T-helper 17 cell (primary cell): ENCODE results near the gene GRM1. TPM values are rescaled to one million over a fixed set of nuclear protein-coding genes. Genes with fewer than 3 reads are reported as not detected.
A peak's percentile ranks its signal among the peaks of the same experiment; 100 is the strongest.

Source experiments
- ATAC-seq: fragments of 150-1000 bp; cut with Tn5 transposase; 2 replicates; pipeline ENCODE4 v1.10.0; 2021; ENCODE audit warnings: mild to moderate bottlenecking, moderate library complexity
- DNase-seq, 3 donors: peaks; one replicate each; pipeline versions ENCODE4 v3.0.0 to v3.0.0-alpha.2; 2020 to 2021
- H3K9me3 ChIP-seq: one replicate; pipeline ENCODE4 v1.7.0; 2013; ENCODE audit warnings: low read length, mild to moderate bottlenecking; ENCODE audit not compliant: control insufficient read depth, poor library complexity, severe bottlenecking
- H3K27ac Mint-ChIP-seq: one replicate; pipeline ENCODE4 v1.8.0; 2022; ENCODE audit warnings: mild to moderate bottlenecking, moderate library complexity, mixed read lengths
- H3K27me3 Mint-ChIP-seq: one replicate; pipeline ENCODE4 v1.8.0; 2022; ENCODE audit warnings: mixed read lengths
- H3K36me3 Mint-ChIP-seq: one replicate; pipeline ENCODE4 v1.8.0; 2022; ENCODE audit warnings: low read depth, mixed read lengths
- H3K4me1 Mint-ChIP-seq: one replicate; pipeline ENCODE4 v1.8.0; 2022; ENCODE audit warnings: mild to moderate bottlenecking, mixed read lengths
- H3K4me3 Mint-ChIP-seq: one replicate; pipeline ENCODE4 v1.8.0; 2022; ENCODE audit warnings: mild to moderate bottlenecking, moderate library complexity, mixed read lengths
- total RNA-seq, 4 donors: library from RNA in 2 of 4; stranded (reverse) in 2 of 4; gene quantifications; one replicate each; pipeline ENCODE4 v1.2.3 and lab custom pipeline; 2022 to 2026

GRM1 gene
- total RNA-seq, 2 donors from 2014 or later, result not detected

GRCh38 chr6:146339716-146340115 is 310.9 kb downstream of the GRM1 start:
- Mint-ChIP-seq H3K4me1 (no peaks in the 10 kb centered on the region), H3K27me3 (no peaks in the 10 kb centered on the region), H3K27ac (no peak overlapping the region), H3K4me3 (no peak overlapping the region), H3K36me3 (no peaks in the 10 kb centered on the region)
- ATAC-seq (no peak), DNase-seq (no peak)
- H3K9me3 ChIP-seq, result no peaks in the 10 kb centered on the region

GRCh38 chr6:146341493-146342230 is 312.8 kb downstream of the GRM1 start:
- H3K4me1 Mint-ChIP-seq, result no peaks in the 10 kb centered on the region
- H3K36me3 Mint-ChIP-seq, result no peaks in the 10 kb centered on the region
- H3K27me3 Mint-ChIP-seq, result no peaks in the 10 kb centered on the region
- ATAC-seq, result no peak
- no peak overlapping the region for H3K27ac Mint-ChIP-seq
- DNase-seq, result no peak
- H3K4me3 Mint-ChIP-seq, result no peak overlapping the region
- no peaks in the 10 kb centered on the region for H3K9me3 ChIP-seq

- no peak overlapping the region for H3K27ac Mint-ChIP-seq
- no peak overlapping the region for H3K4me3 Mint-ChIP-seq
- peaks cover under 1% of the 10 kb centered on the region for H3K27me3 Mint-ChIP-seq
- no peaks in the 10 kb centered on the region for H3K4me1 Mint-ChIP-seq
- ATAC-seq (no peak), DNase-seq (no peak)
- H3K9me3 ChIP-seq, result no peaks in the 10 kb centered on the region
- no peaks in the 10 kb centered on the region for H3K36me3 Mint-ChIP-seq
Measured at GRCh38 chr6:146345598-146345997, 316.7 kb downstream of the GRM1 start.

DNA sequence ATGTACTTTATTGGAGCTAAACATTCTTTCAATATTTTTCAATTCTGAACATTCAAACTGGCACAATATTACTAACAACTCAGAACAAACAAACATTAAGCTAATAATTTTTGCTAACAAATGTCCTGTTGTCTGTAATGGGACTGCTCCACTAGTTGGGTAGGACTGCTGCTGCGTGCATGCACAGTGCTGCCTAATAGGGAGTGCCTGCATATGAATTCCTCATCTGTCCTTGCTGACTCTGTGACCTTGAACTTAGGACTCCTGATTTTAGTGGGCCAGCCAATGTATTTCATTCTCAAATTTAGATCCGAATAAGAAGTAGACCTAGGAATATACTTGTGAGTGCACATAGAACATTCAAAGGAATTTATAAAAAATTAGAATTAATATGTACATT is 318.2 kb downstream of the GRM1 start:
- Mint-ChIP-seq H3K36me3 (no peaks in the 10 kb centered on the region), H3K27me3 (peaks cover 6% of the 10 kb centered on the region), H3K4me1 (no peaks in the 10 kb centered on the region), H3K4me3 (no peak overlapping the region), H3K27ac (no peak overlapping the region)
- no peak for DNase-seq
- no peak for ATAC-seq
- H3K9me3 ChIP-seq, result no peaks in the 10 kb centered on the region

DNA sequence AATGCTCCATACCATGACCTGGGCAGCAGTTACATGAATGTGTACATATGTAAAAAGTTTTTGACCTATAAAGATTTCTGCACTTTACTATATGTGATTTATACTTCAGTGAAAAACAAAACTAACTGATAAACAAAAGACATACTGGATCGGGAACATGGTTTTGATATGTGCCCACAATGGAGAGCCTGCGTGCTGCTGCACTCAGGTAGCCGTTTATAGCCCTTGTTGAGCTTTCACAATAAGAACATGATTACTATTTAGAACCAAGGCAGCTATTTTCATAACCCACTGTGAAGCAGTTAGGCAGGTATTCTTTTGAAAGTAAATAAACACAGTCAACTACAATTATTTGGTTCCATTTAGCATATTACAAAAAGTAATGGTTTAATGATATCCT is 318.8 kb downstream of the GRM1 start:
- DNase-seq (no peak), ATAC-seq (no peak)
- Mint-ChIP-seq H3K27ac (no peak overlapping the region), H3K4me1 (no peaks in the 10 kb centered on the region), H3K4me3 (no peak overlapping the region), H3K36me3 (no peaks in the 10 kb centered on the region), H3K27me3 (peaks cover 6% of the 10 kb centered on the region)
- H3K9me3 ChIP-seq, result no peaks in the 10 kb centered on the region

DNA sequence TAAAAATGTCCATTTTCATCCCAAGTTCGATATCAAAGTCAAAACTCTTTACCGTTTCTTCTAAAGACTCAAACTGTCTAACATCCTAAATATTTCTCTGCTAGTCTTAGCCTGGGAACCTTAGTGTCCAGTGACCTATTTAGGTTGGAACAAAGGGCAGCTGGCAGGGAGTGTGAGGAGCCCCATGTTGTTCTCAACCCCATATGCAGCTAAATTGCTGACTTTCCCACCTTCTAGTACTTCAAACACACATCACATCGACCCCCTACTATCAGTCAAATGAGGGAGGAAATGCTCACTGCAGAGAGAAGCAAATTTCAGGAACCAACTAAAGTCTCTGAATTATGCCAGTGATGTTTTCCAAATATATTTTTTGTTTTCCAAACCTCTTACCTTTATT is 322.2 kb downstream of the GRM1 start:
- no peak overlapping the region for H3K4me3 Mint-ChIP-seq
- no peaks in the 10 kb centered on the region for H3K4me1 Mint-ChIP-seq
- H3K9me3 ChIP-seq, result no peaks in the 10 kb centered on the region
- DNase-seq (no peak), ATAC-seq (no peak)
- H3K27ac Mint-ChIP-seq, result no peak overlapping the region
- H3K36me3 Mint-ChIP-seq, result no peaks in the 10 kb centered on the region
- H3K27me3 Mint-ChIP-seq, result peaks cover 6% of the 10 kb centered on the region

DNA sequence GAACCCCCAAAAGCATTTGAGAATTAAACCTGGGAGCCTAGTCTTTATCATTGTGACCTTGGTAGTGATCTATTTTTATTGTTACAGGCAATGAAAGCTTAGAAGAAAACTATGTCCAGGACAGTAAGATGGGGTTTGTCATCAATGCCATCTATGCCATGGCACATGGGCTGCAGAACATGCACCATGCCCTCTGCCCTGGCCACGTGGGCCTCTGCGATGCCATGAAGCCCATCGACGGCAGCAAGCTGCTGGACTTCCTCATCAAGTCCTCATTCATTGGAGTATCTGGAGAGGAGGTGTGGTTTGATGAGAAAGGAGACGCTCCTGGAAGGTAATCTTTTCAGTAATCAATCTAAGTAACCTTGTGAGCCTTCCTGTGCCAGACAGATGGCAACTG is 323.3 kb downstream of the GRM1 start:
- ATAC-seq (no peak), DNase-seq (no peak)
- H3K9me3 ChIP-seq, result no peaks in the 10 kb centered on the region
- Mint-ChIP-seq H3K36me3 (no peaks in the 10 kb centered on the region), H3K27me3 (peaks cover 6% of the 10 kb centered on the region), H3K4me1 (no peaks in the 10 kb centered on the region), H3K27ac (no peak overlapping the region), H3K4me3 (no peak overlapping the region)

DNA sequence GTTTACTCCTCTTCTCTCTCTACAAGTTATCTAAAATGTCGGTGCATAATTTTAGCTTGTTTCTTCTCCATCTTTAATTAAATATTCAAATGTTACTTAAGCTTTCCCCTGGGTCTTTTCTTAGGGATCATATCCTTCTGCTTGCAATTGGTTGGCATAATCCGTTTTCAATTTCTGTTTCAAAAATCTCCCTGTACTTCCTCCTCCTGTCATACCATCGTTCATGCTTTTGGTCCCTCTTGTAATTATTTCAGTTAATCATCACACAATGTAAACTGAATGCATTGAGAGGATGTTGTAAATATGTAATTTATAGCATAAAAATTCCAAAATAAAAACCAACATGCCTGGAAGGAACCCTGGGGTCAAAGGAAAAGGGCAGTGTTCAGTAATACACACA is 325.6 kb downstream of the GRM1 start:
- ATAC-seq (no peak), DNase-seq (no peak)
- H3K4me3 Mint-ChIP-seq, result no peak overlapping the region
- peaks cover 6% of the 10 kb centered on the region for H3K27me3 Mint-ChIP-seq
- no peak overlapping the region for H3K27ac Mint-ChIP-seq
- H3K9me3 ChIP-seq, result peaks cover 4% of the 10 kb centered on the region
- H3K36me3 Mint-ChIP-seq, result no peaks in the 10 kb centered on the region
- H3K4me1 Mint-ChIP-seq, result no peaks in the 10 kb centered on the region

GRCh38 chr6:146355521-146356100 is 326.7 kb downstream of the GRM1 start:
- no peak for ATAC-seq
- Mint-ChIP-seq H3K27me3 (peaks cover 5% of the 10 kb centered on the region), H3K4me3 (no peak overlapping the region), H3K4me1 (no peaks in the 10 kb centered on the region), H3K36me3 (no peaks in the 10 kb centered on the region), H3K27ac (no peak overlapping the region)
- no peak for DNase-seq
- peaks cover 6% of the 10 kb centered on the region for H3K9me3 ChIP-seq

DNA sequence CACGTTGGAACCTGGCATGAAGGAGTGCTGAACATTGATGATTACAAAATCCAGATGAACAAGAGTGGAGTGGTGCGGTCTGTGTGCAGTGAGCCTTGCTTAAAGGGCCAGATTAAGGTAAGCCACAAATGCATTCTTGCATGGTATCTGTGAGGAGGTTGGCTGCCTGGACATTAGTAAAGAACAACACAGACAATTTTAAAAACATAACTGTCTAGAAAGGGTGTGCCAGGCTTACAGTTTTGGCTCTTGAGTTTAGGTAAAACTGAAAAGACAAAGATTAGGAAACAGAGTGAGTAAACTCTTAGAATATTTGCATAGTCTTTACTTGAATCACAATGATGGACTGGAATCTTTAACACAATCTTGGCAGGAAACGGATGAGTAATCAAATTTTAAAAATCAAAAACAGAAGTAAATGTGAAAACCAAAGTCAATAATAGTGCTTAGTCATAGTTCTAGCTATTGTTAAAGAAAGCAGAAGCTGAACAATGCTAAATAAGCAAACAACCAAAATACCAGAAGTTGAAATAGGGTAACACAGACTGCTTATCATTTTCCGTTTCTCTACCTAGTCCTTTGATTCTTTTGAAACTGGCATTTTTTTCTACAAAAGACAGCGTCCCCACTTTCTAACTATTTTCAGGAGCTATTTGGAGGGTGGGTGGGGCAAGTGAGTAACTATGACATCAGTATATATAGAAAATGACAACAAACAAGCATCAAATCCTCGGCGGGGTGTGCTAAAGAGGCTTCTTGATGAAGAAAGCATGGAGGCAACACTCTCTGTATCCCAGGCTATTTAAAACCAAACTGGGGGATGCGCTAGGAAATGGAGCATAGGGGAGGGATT is 328.9 kb downstream of the GRM1 start:
- Mint-ChIP-seq H3K27ac (no peak overlapping the region), H3K4me3 (no peak overlapping the region), H3K27me3 (no peaks in the 10 kb centered on the region), H3K36me3 (no peaks in the 10 kb centered on the region), H3K4me1 (no peaks in the 10 kb centered on the region)
- DNase-seq, result no peak
- peaks cover 6% of the 10 kb centered on the region for H3K9me3 ChIP-seq
- ATAC-seq, result peak; percentile 35

GRCh38 chr6:146358431-146359046 is 329.7 kb downstream of the GRM1 start:
- ATAC-seq (no peak), DNase-seq (no peak)
- H3K9me3 ChIP-seq, result peaks cover 6% of the 10 kb centered on the region
- H3K27ac Mint-ChIP-seq, result no peak overlapping the region
- H3K4me3 Mint-ChIP-seq, result no peak overlapping the region
- no peaks in the 10 kb centered on the region for H3K4me1 Mint-ChIP-seq
- H3K36me3 Mint-ChIP-seq, result no peaks in the 10 kb centered on the region
- no peaks in the 10 kb centered on the region for H3K27me3 Mint-ChIP-seq

- Mint-ChIP-seq H3K4me1 (no peaks in the 10 kb centered on the region), H3K27ac (no peak overlapping the region), H3K4me3 (no peak overlapping the region), H3K27me3 (no peaks in the 10 kb centered on the region), H3K36me3 (no peaks in the 10 kb centered on the region)
- peaks cover 6% of the 10 kb centered on the region for H3K9me3 ChIP-seq
- DNase-seq (no peak), ATAC-seq (no peak)
Measured at GRCh38 chr6:146359131-146359530, 330.3 kb downstream of the GRM1 start.
